GM12874 (cell line): Measurements from ENCODE around the gene FAM210A.

Experiments
- TF ChIP-seq, protein P1 (sequence below): IDR thresholded peaks from 2 replicates; pipeline ENCODE4 v1.5.1; 2011; ENCODE audit warnings: low read depth, mild to moderate bottlenecking, control low read depth, low read length, moderate library complexity; ENCODE audit not compliant: insufficient read depth

The FAM210A gene, protein sequence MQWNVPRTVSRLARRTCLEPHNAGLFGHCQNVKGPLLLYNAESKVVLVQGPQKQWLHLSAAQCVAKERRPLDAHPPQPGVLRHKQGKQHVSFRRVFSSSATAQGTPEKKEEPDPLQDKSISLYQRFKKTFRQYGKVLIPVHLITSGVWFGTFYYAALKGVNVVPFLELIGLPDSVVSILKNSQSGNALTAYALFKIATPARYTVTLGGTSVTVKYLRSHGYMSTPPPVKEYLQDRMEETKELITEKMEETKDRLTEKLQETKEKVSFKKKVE

DNA sequence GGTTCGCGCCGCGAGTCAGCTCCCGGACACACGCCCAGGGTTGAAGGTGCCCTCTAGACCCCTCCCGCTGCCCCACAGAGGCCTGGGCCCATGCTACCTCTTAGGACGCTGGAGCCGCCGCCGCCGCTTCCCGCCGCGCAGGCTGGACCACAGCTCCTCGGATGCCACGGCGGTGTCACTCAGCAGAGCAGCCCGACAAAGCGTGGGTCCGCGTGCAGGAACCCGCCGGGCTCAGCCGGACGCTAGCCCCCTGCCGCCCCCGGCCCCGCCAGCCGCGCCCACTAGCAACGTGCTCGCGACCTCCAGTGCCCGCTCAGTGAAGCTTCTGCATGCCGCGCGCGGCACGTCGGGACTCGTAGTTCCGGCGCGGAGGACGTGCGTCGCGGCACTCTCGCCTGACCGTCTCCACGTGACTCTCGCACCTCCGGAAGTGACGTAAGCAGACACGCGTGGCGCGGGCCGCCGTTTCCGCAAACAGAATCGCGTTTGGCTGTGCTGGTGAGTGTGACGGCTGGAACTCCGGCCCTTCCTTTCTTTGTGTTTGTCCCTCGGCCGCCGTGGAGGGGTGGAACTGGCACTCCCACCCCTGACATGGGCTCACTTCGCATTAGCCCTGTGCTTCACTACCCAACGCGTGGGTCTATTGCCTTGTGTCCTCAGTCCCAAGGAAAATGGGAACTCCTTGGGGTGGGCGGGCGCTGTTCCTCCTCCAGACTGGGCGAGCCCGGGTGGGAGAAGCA is at the start of gene FAM210A, which contains the start of gene RNMT:
TSS of gene FAM210A (minus strand) at position 327 of the 740 bp plus-strand sequence. CDS start 44,481 bp downstream, outside the sequence.
TSS of gene RNMT (plus strand) at position 442 of the 740 bp plus-strand sequence. CDS start 4,845 bp downstream, outside the sequence.
- TF ChIP-seq, protein P1, sequence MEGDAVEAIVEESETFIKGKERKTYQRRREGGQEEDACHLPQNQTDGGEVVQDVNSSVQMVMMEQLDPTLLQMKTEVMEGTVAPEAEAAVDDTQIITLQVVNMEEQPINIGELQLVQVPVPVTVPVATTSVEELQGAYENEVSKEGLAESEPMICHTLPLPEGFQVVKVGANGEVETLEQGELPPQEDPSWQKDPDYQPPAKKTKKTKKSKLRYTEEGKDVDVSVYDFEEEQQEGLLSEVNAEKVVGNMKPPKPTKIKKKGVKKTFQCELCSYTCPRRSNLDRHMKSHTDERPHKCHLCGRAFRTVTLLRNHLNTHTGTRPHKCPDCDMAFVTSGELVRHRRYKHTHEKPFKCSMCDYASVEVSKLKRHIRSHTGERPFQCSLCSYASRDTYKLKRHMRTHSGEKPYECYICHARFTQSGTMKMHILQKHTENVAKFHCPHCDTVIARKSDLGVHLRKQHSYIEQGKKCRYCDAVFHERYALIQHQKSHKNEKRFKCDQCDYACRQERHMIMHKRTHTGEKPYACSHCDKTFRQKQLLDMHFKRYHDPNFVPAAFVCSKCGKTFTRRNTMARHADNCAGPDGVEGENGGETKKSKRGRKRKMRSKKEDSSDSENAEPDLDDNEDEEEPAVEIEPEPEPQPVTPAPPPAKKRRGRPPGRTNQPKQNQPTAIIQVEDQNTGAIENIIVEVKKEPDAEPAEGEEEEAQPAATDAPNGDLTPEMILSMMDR: 0 out of 2 replicates have a peak, but pooled peaks have one; percentile 9

DNA sequence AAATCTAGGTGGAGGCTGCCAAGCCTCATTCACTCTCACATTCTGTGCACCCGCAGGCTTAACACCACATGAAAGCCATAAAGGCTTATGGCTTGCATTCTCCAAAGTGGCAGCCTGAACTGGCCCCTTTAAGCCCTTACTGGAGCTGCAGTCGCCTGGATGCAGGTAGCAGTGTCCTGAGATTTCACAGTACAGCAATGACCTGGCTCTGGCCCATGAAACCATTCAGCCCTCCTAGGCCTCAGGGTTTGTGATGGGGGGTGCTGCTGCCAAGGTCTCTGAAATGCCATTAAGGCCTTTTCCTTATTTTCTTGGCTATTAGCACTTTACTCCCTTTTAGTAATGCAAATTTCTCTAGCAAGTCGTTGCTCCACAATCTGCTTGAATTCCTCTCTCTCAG is 48.7 kb upstream of the FAM210A start:
- TF ChIP-seq, protein P1: no peak

DNA sequence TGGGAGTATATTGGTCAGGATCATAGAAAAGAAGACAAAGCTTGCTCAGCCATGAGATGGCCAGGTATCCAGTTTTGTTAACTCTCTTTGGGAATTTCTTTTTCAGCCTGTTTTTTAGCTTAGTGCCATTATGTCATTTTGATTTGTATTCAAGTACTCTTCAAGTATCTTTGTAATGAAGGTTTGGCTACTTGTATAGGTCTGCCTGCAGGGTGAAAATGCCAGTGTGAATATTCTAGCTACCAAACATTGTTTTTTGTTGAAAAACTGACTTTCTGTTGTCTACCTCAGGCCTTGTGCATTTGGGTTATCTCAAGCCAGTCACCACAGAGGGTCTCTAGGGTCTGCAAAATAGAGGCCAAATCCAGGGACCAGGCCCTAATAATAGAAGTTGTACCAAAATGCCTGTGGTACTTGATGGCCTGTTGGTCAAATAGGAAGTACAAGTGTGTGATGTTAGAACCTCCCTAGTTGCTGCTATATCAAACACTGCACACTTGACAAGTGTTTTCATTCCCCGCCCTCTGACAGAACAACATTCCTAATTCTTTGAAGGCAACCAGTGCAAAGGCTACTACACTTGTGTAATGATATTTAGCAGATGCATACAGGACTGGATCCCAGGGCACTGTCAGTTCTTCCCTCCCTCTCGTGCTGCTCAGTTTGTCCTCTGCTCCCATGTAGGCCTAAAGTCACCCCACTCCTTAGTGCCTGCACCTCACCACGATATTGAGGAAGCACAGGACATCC is 36.5 kb upstream of the FAM210A start:
- TF ChIP-seq, protein P1: no peak

DNA sequence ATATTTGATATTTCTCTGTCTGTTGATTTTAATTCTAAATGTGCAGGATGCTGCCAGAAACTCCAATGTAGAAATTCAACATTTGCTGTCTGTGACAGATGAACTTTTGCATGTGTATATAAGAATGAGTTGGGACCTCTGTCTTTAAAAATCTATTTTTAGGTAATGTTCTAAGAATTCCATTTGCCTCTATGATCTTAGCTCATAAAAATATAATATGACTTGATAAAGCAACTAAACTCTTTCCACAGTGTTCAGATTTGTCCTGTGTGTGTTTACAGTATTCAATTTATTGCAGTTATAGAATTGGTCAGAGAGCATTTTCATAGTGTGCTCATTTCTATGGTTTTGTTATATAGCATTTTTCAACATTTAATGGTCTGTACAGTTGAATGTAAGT is 33.7 kb upstream of the FAM210A start:
- TF ChIP-seq, protein P1: no peak

DNA sequence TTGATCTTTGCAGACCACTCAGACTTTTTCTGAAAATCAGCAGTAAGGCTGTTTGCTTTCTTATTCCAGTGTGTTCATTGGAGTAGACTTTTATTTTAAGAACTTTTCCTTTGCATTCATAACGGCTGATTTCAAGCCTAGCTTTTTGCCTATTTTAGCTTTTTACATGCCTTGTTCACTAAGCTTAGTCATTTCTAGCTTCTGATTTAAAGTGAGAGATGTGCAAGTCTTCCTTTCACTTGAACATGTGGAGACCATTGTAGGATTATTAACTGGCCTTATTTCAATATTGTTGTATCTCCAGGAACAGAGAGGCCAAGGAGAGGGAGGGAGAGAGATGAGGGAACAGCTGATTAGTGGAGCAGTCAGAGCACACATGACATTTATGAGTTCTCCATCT is 32.3 kb upstream of the FAM210A start:
- TF ChIP-seq, protein P1: no peak

DNA sequence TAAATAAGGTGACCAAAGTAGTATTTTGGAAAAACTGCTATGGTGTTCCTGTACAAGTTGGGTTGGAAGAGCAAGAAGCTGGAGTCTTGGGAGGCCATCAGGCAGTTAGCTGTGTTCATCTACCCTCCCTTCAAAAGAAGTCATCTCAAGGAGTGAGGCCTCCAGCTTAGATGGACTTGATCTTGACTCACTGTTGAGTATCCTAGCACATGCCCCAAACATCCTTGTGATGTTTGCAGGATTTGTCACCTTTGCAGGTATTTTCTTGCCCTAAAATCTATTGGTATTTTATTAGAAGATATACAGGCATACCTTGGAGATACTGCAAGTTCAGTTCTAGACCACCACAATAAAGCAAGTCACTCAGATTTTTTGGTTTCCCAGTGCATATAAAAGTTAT is 30.3 kb upstream of the FAM210A start:
- TF ChIP-seq, protein P1: no peak

DNA sequence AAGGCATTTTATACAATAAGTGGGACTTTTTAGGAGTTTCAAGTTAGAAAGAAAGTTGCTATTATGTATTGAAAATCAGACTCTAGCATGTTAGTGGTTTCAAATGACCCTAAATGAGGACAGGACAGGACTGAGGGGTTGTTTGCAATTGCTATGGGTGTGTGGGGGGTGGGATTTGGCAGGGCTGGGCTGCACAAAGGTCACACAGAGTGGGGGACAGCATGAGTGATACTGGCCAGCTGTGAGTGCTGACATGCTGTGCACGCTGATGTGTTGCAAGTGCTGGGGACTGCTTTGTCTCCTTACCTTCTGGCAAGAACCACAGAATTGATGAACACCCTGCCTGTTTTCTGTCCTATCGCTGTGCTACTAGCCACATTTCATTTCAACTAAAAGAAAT is 29.9 kb upstream of the FAM210A start:
- TF ChIP-seq, protein P1: no peak
